ENCODE data around the gene B4GALNT2.
"Not testable (repeated sequence)": the region's sequence is repeated elsewhere in the genome, so short reads cannot be mapped to it uniquely, and the experiment has no call there.

Gene B4GALNT2

GRCh38 chr17:49132699-49133364 is at the start of gene B4GALNT2:
B4GALNT2 (plus strand) TSS chr17:49132769; CDS start chr17:49132793, 24 bp downstream.
- no peak for DNase-seq (ENCODE audit: low read depth in 1 of 2, low spot score in 1 of 2)

- not testable (repeated sequence) for DNase-seq (ENCODE audit: low read depth in 1 of 2, low spot score in 1 of 2)
These were observed 47.5 kb upstream of the B4GALNT2 start for GRCh38 chr17:49085046-49085445.

- no peak for DNase-seq (ENCODE audit: low read depth in 1 of 2, low spot score in 1 of 2)
These were observed 46.8 kb upstream of the B4GALNT2 start for GRCh38 chr17:49085565-49086315.

GRCh38 chr17:49086316-49086605 is 46.3 kb upstream of the B4GALNT2 start:
- DNase-seq (ENCODE audit: low read depth in 1 of 2, low spot score in 1 of 2) = no peak

- DNase-seq (ENCODE audit: low read depth in 1 of 2, low spot score in 1 of 2) = no peak
These were observed 45.9 kb upstream of the B4GALNT2 start for GRCh38 chr17:49086649-49087048.

- no peak for DNase-seq (ENCODE audit: low read depth in 1 of 2, low spot score in 1 of 2)
These were observed 43.5 kb upstream of the B4GALNT2 start for GRCh38 chr17:49089094-49089493.

GRCh38 chr17:49090878-49091594 is 41.5 kb upstream of the B4GALNT2 start:
- no peak for DNase-seq (ENCODE audit: low read depth in 1 of 2, low spot score in 1 of 2)

- DNase-seq (ENCODE audit: low read depth in 1 of 2, low spot score in 1 of 2) = no peak
These were observed 39.4 kb upstream of the B4GALNT2 start for GRCh38 chr17:49093131-49093530.

GRCh38 chr17:49100601-49101000 is 32.0 kb upstream of the B4GALNT2 start:
- no peak for DNase-seq (ENCODE audit: low read depth in 1 of 2, low spot score in 1 of 2)

- no peak for DNase-seq (ENCODE audit: low read depth in 1 of 2, low spot score in 1 of 2)
These were observed 31.5 kb upstream of the B4GALNT2 start for GRCh38 chr17:49101054-49101534.

- not testable (repeated sequence) for DNase-seq (ENCODE audit: low read depth in 1 of 2, low spot score in 1 of 2)
These were observed 29.2 kb upstream of the B4GALNT2 start for GRCh38 chr17:49103360-49103759.

GRCh38 chr17:49104511-49105074 is 28.0 kb upstream of the B4GALNT2 start:
- no peak for DNase-seq (ENCODE audit: low read depth in 1 of 2, low spot score in 1 of 2)

GRCh38 chr17:49106321-49107210 is 26.0 kb upstream of the B4GALNT2 start:
- DNase-seq (ENCODE audit: low read depth in 1 of 2, low spot score in 1 of 2) = no peak

GRCh38 chr17:49107211-49107557 is 25.4 kb upstream of the B4GALNT2 start:
- DNase-seq (ENCODE audit: low read depth in 1 of 2, low spot score in 1 of 2) = no peak

GRCh38 chr17:49108318-49108717 is 24.3 kb upstream of the B4GALNT2 start:
- DNase-seq (ENCODE audit: low read depth in 1 of 2, low spot score in 1 of 2) = no peak

- DNase-seq (ENCODE audit: low read depth in 1 of 2, low spot score in 1 of 2) = no peak
These were observed 22.1 kb upstream of the B4GALNT2 start for GRCh38 chr17:49110509-49110908.

- DNase-seq (ENCODE audit: low read depth in 1 of 2, low spot score in 1 of 2) = no peak
These were observed 20.6 kb upstream of the B4GALNT2 start for GRCh38 chr17:49111934-49112333.

GRCh38 chr17:49112936-49113335 is 19.6 kb upstream of the B4GALNT2 start:
- DNase-seq (ENCODE audit: low read depth in 1 of 2, low spot score in 1 of 2) = no peak

- DNase-seq (ENCODE audit: low read depth in 1 of 2, low spot score in 1 of 2) = no peak
These were observed 17.9 kb upstream of the B4GALNT2 start for GRCh38 chr17:49114703-49115102.

GRCh38 chr17:49117587-49118230 is 14.9 kb upstream of the B4GALNT2 start:
- no peak for DNase-seq (ENCODE audit: low read depth in 1 of 2, low spot score in 1 of 2)
